AG10803 (cell line): ENCODE measurements around the gene DLG4.

ENCODE experiments used
- DNase-seq: peaks from one replicate; pipeline ENCODE4 v3.0.0; 2010; ENCODE audit warnings: low read depth
- H3K4me3 ChIP-seq: 2 replicates; pipeline ENCODE4 v1.5.1; 2011; ENCODE audit warnings: mild to moderate bottlenecking, low read length, control low read depth
- TF ChIP-seq, protein P1 (sequence below): conservative IDR thresholded peaks from 2 replicates; pipeline ENCODE4 v1.5.1; 2011; ENCODE audit warnings: mild to moderate bottlenecking, low read length, control low read depth, inconsistent platforms

DLG4 gene

DNA sequence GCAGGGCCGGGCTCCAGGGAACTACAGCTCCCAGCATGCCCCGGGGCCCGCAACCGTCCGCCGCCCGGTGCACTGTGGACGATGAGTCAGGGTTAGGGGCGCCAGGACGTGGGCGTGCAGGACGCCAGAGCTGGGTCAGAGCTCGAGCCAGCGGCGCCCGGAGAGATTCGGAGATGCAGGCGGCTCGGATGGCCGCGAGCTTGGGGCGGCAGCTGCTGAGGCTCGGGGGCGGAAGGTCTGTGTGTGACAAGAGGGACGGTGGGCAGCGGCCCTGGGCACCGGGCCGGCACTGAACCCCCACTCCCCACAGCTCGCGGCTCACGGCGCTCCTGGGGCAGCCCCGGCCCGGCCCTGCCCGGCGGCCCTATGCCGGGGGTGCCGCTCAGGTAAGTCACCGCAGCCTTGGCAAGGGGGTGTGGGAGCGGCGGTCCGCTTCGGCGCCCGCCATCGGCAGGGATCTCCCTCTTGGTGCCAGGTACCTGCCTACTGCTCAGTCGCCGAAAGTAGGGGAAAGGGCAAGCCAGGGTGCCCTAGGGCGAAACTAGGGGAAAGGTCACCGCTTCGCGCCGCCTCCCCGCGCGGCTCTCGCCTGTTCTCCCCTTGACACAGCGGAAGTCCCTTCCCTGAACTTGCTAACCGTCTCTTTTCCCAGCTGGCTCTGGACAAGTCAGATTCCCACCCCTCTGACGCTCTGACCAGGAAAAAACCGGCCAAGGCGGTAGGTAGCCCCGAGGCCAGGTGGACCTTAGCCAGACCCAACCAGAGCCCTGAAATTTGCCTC, at the start of gene DLG4, which contains the start of gene ACADVL:
Gene DLG4 (minus strand): TSS at position 25 of the 781 bp plus-strand sequence.
Gene ACADVL (plus strand): TSS at position 127 of the 781 bp plus-strand sequence. CDS start 47 bp downstream, at position 174.
- DNase-seq, result peak; percentile 83
- peak within 1 kb of the TSS; percentile 82 for H3K4me3 ChIP-seq
- TF ChIP-seq, protein P1, sequence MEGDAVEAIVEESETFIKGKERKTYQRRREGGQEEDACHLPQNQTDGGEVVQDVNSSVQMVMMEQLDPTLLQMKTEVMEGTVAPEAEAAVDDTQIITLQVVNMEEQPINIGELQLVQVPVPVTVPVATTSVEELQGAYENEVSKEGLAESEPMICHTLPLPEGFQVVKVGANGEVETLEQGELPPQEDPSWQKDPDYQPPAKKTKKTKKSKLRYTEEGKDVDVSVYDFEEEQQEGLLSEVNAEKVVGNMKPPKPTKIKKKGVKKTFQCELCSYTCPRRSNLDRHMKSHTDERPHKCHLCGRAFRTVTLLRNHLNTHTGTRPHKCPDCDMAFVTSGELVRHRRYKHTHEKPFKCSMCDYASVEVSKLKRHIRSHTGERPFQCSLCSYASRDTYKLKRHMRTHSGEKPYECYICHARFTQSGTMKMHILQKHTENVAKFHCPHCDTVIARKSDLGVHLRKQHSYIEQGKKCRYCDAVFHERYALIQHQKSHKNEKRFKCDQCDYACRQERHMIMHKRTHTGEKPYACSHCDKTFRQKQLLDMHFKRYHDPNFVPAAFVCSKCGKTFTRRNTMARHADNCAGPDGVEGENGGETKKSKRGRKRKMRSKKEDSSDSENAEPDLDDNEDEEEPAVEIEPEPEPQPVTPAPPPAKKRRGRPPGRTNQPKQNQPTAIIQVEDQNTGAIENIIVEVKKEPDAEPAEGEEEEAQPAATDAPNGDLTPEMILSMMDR, result no peak

DNA sequence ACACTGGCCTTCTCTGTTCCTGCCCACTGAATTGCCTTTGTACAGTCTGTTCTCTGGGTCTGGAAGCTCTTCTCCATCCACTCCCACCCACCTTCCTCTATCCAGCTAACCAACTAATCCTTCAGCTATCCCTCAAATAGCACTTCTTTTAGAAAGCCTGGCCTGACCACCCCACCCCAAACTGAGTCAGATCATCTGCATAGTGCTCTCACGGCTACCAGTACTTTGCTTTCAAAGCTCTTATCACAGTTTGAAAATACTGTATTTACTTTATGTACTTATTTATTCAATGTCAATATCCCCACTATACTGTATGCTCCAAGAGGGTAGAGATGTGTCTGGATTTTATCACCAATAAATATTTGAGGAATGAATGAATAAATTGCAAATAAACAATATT, 47.1 kb upstream of the DLG4 start:
- DNase-seq, result no peak
- no peak overlapping the region for H3K4me3 ChIP-seq
- TF ChIP-seq, protein P1, result no peak

GRCh38 chr17:7263801-7264078, 44.1 kb upstream of the DLG4 start:
- H3K4me3 ChIP-seq, result no peak overlapping the region
- no peak for DNase-seq

GRCh38 chr17:7262935-7263800, 43.5 kb upstream of the DLG4 start:
- no peak overlapping the region for H3K4me3 ChIP-seq
- no peak for DNase-seq
- TF ChIP-seq, protein P1, result no peak

More at GRCh38 chr17:7263801-7264078, 44.1 kb upstream of the DLG4 start:
- TF ChIP-seq, protein P1, result no peak

GRCh38 chr17:7262192-7262934, 42.7 kb upstream of the DLG4 start, which contains the start of gene CLDN7:
Gene CLDN7 (minus strand): TSS chr17:7262478. CDS start chr17:7262043, 435 bp downstream.
- TF ChIP-seq, protein P1, result no peak
- no peak for DNase-seq
- peak within 1 kb of the TSS; percentile 47 for H3K4me3 ChIP-seq

DNA sequence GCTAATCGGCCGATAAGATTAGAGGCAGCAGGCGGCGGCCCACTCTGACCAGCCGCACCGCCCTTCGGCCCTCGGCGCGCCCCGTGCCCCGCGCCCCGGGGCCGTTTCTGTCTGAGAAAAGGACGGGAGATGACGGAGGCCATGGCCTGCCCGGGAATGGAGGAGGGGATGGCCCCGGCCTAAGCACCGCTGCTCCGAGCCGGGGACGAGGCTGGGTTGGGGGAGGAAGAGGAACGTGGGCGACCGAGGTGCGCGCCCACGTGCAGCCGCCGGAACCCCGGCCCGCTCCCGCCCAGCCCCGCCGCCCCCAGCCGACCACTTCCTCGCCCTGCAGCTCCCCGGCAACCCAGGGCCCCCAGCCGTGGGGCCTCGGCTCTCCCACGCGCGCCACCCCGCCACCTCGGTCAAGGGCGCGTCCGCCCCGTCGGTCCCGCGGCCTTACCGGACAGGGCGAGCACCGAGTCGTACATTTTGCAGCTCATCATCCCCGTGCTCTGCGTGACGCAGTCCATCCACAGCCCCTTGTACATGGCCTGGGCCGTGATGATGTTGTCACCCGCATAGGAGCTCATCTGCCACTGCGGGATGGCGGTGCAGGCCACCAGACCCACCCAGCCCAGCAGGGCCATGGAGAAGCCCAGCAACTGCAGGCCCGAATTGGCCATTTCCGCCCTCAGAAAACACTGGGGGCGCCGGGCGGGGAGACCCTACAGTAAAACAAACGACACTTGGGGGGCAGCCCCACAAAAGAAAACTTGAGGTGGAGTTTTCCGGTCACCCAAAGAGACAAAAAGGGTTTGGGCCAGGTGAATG, 41.9 kb upstream of the DLG4 start:
- peak overlapping the region; percentile 47 for H3K4me3 ChIP-seq
- TF ChIP-seq, protein P1, result no peak
- DNase-seq, result no peak
